ENCODE results near the gene CHST10.
"Not testable (repeated sequence)": the region's sequence is repeated elsewhere in the genome, so short reads cannot be mapped to it uniquely, and the experiment has no call there.

The CHST10 gene

DNA sequence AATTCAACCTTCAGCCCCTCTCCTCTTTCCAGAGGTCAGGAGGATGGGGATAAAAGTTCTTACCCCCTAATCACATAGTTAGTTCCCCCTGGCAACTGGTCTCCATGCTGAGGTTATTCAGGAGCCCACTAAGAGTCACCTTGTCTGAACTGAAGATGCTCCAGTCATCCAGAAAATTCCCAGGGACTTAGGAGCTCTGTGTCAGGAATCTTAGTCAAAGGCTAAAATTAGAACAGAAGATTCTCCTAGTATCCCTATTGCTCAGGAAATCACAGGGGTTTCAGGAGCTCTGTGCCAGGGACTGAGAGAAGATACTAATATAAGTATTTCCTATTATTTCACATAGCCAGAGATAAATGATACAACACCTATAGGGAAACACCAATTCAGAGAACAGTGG lies 57.9 kb downstream of the CHST10 start:
- H3K4me3 ChIP-seq (ENCODE audit: low read length) = no peak overlapping the region
- no peak for DNase-seq (ENCODE audit: low read depth)
- TF ChIP-seq, protein P1, sequence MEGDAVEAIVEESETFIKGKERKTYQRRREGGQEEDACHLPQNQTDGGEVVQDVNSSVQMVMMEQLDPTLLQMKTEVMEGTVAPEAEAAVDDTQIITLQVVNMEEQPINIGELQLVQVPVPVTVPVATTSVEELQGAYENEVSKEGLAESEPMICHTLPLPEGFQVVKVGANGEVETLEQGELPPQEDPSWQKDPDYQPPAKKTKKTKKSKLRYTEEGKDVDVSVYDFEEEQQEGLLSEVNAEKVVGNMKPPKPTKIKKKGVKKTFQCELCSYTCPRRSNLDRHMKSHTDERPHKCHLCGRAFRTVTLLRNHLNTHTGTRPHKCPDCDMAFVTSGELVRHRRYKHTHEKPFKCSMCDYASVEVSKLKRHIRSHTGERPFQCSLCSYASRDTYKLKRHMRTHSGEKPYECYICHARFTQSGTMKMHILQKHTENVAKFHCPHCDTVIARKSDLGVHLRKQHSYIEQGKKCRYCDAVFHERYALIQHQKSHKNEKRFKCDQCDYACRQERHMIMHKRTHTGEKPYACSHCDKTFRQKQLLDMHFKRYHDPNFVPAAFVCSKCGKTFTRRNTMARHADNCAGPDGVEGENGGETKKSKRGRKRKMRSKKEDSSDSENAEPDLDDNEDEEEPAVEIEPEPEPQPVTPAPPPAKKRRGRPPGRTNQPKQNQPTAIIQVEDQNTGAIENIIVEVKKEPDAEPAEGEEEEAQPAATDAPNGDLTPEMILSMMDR (conservative IDR thresholded peaks at IDR 0.05; ENCODE audit: low read length) = no peak

DNA sequence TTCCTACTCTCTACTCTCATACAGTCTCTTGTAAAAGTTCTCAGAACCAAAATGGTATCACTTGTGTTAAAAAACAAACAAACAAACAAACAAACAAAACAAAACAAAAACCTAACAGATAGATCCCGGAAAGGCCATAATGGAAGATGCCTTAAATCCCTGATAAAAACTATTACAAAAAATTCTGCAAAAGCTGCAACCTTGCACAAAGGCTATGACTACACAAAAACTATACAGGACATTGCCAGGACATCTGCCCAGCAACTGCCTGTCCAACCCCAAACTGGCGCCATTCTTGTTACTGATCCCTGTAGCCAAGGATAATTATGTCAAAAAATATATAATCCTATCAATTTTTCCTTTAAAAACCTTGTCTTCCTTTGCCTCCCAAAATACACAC lies 58.9 kb downstream of the CHST10 start:
- DNase-seq (ENCODE audit: low read depth) = no peak
- no peak overlapping the region for H3K4me3 ChIP-seq (ENCODE audit: low read length)
- TF ChIP-seq, protein P1 (conservative IDR thresholded peaks at IDR 0.05; ENCODE audit: low read length) = no peak

DNA sequence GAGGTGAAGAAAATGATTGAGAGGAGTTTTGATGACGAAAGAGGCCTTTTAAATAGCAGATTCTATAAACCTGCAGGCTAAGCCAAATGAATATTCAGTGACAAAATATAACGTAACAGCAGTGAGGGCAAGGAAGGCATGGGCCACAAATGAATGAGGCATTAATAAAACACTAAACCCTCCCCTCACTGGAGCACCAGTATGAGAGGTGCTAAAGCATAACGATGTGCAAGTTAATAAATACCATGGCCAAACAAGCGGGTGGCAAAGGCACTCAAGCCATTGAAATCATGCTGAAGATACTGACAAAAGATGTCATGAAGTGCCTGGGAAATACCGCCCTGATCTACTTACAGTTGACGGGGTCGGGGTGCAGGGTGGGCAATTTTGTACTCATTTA lies 64.9 kb downstream of the CHST10 start:
- TF ChIP-seq, protein P1 (conservative IDR thresholded peaks at IDR 0.05; ENCODE audit: low read length) = no peak
- no peak overlapping the region for H3K4me3 ChIP-seq (ENCODE audit: low read length)
- no peak for DNase-seq (ENCODE audit: low read depth)

DNA sequence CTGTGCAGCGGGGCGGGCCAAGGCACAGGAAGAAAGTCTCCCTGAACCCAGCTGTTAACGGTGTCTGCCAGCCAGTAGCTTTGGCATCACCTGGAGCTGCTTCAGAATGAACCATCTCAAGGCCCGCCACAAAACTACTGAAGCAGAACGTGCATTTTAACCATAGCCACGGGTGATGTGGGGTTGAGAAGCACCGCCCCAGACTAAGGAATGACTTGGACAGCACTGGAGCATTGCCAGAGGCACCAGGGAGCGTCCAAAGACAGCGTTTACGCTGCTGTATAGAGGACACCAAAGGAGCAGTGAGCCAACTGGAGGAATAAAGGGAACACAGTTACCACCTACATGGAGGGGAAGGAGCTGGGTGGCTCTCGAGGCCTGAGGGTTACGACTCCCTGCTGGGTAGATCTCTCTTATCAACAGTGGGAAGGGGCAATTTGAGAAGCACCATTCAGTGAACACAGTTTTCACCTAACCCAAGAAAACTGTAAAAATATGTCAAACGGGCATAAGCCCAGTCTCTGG lies 66.7 kb downstream of the CHST10 start:
- TF ChIP-seq, protein P1 (conservative IDR thresholded peaks at IDR 0.05; ENCODE audit: low read length) = no peak
- H3K4me3 ChIP-seq (ENCODE audit: low read length) = no peak overlapping the region
- no peak for DNase-seq (ENCODE audit: low read depth)

DNA sequence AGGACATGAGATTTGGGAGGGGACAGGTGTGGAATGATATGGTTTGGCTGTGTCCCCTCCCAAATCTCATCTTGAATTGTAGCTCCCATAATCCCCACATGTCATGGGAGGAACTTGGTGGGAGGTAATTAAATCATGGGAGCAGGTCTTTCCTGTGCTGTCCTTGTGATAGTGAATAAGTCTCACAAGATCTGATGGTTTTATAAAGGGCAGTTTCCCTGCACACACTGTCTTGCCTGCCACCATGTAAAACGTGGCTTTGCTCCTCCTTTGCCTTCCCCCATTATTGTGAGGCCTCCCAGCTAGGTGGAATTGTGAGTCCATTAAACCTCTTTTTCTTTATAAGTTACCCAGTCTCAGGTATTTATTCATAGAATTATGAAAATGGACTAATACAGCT lies 72.3 kb downstream of the CHST10 start:
- H3K4me3 ChIP-seq (ENCODE audit: low read length) = not testable (repeated sequence)

DNA sequence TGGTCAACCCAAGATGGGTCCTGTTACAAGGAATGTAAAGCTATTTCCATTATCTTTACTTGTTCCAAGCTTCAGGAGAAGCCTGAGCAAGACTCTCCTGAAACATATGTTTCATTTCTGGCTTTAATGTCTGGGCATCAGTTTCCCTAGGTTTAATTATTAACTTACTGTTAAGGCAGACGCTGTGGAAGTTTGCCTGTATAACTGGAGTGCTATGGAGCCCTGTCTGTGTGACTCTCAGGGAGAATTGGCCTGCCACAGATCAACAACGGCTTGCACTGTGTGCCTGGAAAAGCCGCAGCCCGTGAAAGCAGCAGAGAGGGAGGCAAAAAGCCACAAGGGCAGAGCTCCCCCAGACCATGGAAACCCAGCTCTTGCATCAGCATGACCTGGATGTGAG lies 73.0 kb downstream of the CHST10 start:
- DNase-seq (ENCODE audit: low read depth) = no peak
- TF ChIP-seq, protein P1 (conservative IDR thresholded peaks at IDR 0.05; ENCODE audit: low read length) = no peak
- H3K4me3 ChIP-seq (ENCODE audit: low read length) = no peak overlapping the region

More for the DNA sequence above, 72.3 kb downstream of the CHST10 start:
- DNase-seq (ENCODE audit: low read depth) = not testable (repeated sequence)

DNA sequence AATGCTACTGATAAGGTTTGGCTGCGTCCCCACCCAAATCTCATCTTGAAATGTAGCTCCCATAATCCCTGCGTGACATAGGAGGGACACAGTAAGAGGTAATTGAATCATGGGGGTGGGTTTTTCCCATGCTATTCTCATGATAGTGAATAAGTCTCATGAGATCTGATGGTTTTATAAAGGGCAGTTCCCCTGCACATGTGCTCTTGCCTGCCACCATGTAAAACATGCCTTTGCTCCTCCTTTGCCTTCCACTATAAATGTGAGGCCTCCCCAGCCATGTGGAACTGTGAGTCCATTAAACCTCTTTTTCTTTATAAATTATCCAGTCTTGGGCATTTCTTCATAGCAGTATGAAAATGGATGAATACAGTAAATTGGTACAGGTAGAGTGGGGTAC lies 75.0 kb downstream of the CHST10 start:
- H3K4me3 ChIP-seq (ENCODE audit: low read length); DNase-seq (ENCODE audit: low read depth): not testable (repeated sequence)
